Spleen (tissue), 7 donors: ENCODE data around the gene CFAP69.

Source experiments
- CTCF ChIP-seq, 11 experiments: fragments of 200-600 bp in 7 of 11; fragments of 450-650 bp in 4 of 11; sonication (generic) in 4 of 11; IDR thresholded peaks in 8 of 11; conservative IDR thresholded peaks in 3 of 11; 1 replicate in 7 of 11; 2 replicates in 4 of 11; pipeline versions ENCODE4 v1.4.0 to v1.8.0; 2016 to 2021; ENCODE audit warnings: antibody characterized with exemption in 11 of 11, inconsistent platforms in 4 of 11, mild to moderate bottlenecking in 1 of 11
- POLR2A ChIP-seq, 3 donors: fragments of 450-650 bp; IDR thresholded peaks; one replicate each; pipeline ENCODE4 v1.5.1; 2017; ENCODE audit warnings: antibody characterized with exemption in 3 of 3, mild to moderate bottlenecking in 1 of 3
- POLR2AphosphoS5 ChIP-seq, 3 donors: sonication (generic); formaldehyde crosslinking; IDR thresholded peaks; one replicate each; pipeline ENCODE4 v1.5.1; 2017; ENCODE audit warnings: antibody characterized with exemption in 3 of 3
- donor health status: DM: no; HTN: no; CAD: no; lungs with moderate emphysema.
- donor health status: DM: no; HTN: no; CAD: no.
- donor health status: DM: no; HTN: no; CAD: no.

DNA sequence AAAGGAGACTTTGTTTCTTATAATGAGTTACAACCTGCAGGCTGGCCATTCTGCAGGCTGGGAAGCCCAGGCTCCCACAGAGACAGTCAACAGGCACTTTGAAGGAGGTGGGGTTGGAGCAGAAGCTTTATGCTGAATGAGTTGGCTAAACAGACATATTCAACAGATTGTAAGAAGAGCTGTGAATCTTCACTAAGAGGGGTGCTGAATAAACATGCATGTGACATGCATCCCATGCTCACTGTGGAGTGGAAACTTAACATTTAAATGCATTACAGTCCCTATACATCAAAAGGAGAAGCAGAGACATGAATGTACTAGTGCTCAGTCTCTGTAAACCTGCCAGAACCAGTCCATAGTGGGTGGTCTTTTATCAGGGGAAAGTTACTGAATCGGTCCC is 1.4 kb upstream of the CFAP69 start:
- TF ChIP-seq POLR2AphosphoS5 (IDR thresholded peaks at IDR 0.05) = no peak
- TF ChIP-seq CTCF (IDR thresholded peaks at IDR 0.05 in 8 of 11, conservative IDR thresholded peaks at IDR 0.05 in 3 of 11) = no peak
- no peak for TF ChIP-seq POLR2A (IDR thresholded peaks at IDR 0.05)
